OCI-LY7 (cell line): Measurements from ENCODE around the gene SAXO1.

Source experiments
- CTCF ChIP-seq: fragments of 200-600 bp; sonication (generic); conservative IDR thresholded peaks from 2 replicates; pipeline ENCODE4 v1.5.1; 2014; ENCODE audit warnings: mild to moderate bottlenecking, antibody characterized with exemption, low read length, moderate library complexity, mixed read lengths
- EZH2phosphoT487 ChIP-seq: fragments of 200-600 bp; sonication (generic); IDR thresholded peaks from 2 replicates; pipeline ENCODE4 v1.6.1; 2018; ENCODE audit warnings: low read depth, borderline replicate concordance, mild to moderate bottlenecking, mixed run types, antibody characterized with exemption, low read length, moderate library complexity, mixed read lengths

GRCh38 chr9:19074229-19074628, 41.2 kb upstream of the SAXO1 start:
- TF ChIP-seq CTCF (no peak), EZH2phosphoT487 (no peak)
